Vagina (tissue), 2 donors: ENCODE measurements around the gene ZNF394. TPM values are rescaled to one million over a fixed set of nuclear protein-coding genes. Genes with fewer than 3 reads are reported as not detected.

Experiments
- DNase-seq, 2 donors: peaks; one replicate each; pipeline ENCODE4 v3.0.0-alpha.2; 2017; ENCODE audit errors: extremely low spot score in 2 of 2
- H3K27ac ChIP-seq: fragments of 200-600 bp; sonication (generic); one replicate; pipeline ENCODE4 v1.5.1; 2019
- H3K27me3 ChIP-seq: fragments of 200-600 bp; sonication (generic); one replicate; pipeline ENCODE4 v1.5.1; 2019
- H3K36me3 ChIP-seq, 2 donors: fragments of 200-600 bp; sonication (generic); one replicate each; pipeline ENCODE4 v1.5.1; 2017 to 2019
- H3K4me1 ChIP-seq: fragments of 200-600 bp; sonication (generic); one replicate; pipeline ENCODE4 v1.5.1; 2019
- H3K4me3 ChIP-seq, 2 donors: fragments of 200-600 bp; sonication (generic); 1 replicate in 1 of 2; 2 replicates in 1 of 2; pipeline ENCODE4 v1.5.1; 2016 to 2019
- H3K9me3 ChIP-seq: fragments of 200-600 bp; sonication (generic); one replicate; pipeline ENCODE4 v1.5.1; 2019
- CTCF ChIP-seq, 3 experiments: fragments of 450-650 bp in 2 of 3; fragments of 200-600 bp in 1 of 3; sonication (generic) in 1 of 3; IDR thresholded peaks; one replicate each; pipeline ENCODE4 v1.5.1; 2017 to 2019; ENCODE audit warnings: antibody characterized with exemption in 3 of 3, mild to moderate bottlenecking in 2 of 3, moderate library complexity in 2 of 3
- POLR2A ChIP-seq, 2 donors: fragments of 450-650 bp; IDR thresholded peaks; one replicate each; pipeline ENCODE4 v1.6.1; 2017; ENCODE audit warnings: antibody characterized with exemption in 2 of 2, mild to moderate bottlenecking in 2 of 2, moderate library complexity in 2 of 2
- POLR2AphosphoS5 ChIP-seq, 2 donors: sonication (generic); formaldehyde crosslinking; IDR thresholded peaks; one replicate each; pipeline ENCODE4 v1.9.0; 2017; ENCODE audit warnings: antibody characterized with exemption in 2 of 2, mild to moderate bottlenecking in 2 of 2, low read depth in 1 of 2; ENCODE audit not compliant: insufficient read depth in 1 of 2
- intact Hi-C: fragments of 100-400 bp; cut with DNase I; formaldehyde crosslinking; loops from one replicate; pipeline ENCODE4 v1.15.1; 2023
- total RNA-seq: library from RNA; depleted of rRNA; stranded (reverse); fragments of >200 nt; gene quantifications from one replicate; pipeline ENCODE4 v1.2.3, GENCODE V29; 2016

The ZNF394 gene
- total RNA-seq, 1 donor from 2014 or later: 36.1 TPM

DNA sequence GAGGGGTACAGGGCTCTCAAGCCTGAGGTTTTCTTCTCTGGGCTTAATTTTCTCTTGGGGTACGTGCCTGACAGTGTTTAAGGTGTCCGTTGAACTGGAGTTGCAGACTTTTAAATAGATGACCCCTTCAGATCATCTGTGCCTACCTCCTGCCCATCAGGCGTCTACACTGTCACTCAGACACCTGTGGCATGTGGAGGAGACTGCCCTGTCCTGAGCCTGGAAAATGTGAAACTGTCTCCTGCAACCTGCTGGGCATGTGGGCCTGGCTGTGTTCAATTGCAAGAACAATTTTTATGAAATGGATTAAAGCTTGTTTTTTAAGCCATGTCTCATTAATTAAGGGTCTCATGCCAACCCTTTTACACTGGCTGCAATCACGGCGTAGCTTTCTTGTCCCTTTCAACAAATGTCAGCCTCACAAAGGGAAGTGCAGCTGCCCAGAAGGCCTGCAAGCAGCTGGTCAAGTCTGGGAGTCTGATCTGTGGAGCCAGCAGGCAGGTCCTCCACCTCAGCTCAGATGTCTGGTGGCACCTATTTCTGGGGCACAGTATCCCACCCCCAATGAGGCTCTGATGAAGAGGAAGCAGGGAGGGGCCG lies 42.9 kb downstream of the ZNF394 start:
- Histone ChIP-seq H3K4me3 (no peak overlapping the region), H3K36me3 (peaks cover 2 to 45% of the 10 kb centered on the region in 2 donors), H3K27ac (no peak overlapping the region), H3K9me3 (no peaks in the 10 kb centered on the region), H3K27me3 (no peaks in the 10 kb centered on the region), H3K4me1 (peaks cover 38% of the 10 kb centered on the region)
- TF ChIP-seq POLR2A (IDR thresholded peaks at IDR 0.05): no peak
- TF ChIP-seq POLR2AphosphoS5 (IDR thresholded peaks at IDR 0.05; ENCODE audit: insufficient read depth in 1 of 2, low read depth in 1 of 2): no peak
- no peak for TF ChIP-seq CTCF (IDR thresholded peaks at IDR 0.05)
- intact Hi-C loops: no loop called here
- no peak for DNase-seq

- Histone ChIP-seq H3K27ac (no peak overlapping the region), H3K36me3 (peaks cover 2 to 45% of the 10 kb centered on the region in 2 donors), H3K27me3 (no peaks in the 10 kb centered on the region), H3K4me3 (no peak overlapping the region), H3K9me3 (no peaks in the 10 kb centered on the region), H3K4me1 (peaks cover 31% of the 10 kb centered on the region)
- intact Hi-C loops: no loop called here
- no peak for DNase-seq
- TF ChIP-seq CTCF (IDR thresholded peaks at IDR 0.05) (no peak), POLR2A (IDR thresholded peaks at IDR 0.05) (no peak), POLR2AphosphoS5 (IDR thresholded peaks at IDR 0.05; ENCODE audit: insufficient read depth in 1 of 2, low read depth in 1 of 2) (no peak)
Measured at GRCh38 chr7:99456288-99456687, 43.8 kb downstream of the ZNF394 start.

- DNase-seq: no peak
- H3K36me3 ChIP-seq: peaks cover 2 to 47% of the 10 kb centered on the region in 2 donors
Measured at GRCh38 chr7:99455874-99456273, 44.2 kb downstream of the ZNF394 start.

DNA sequence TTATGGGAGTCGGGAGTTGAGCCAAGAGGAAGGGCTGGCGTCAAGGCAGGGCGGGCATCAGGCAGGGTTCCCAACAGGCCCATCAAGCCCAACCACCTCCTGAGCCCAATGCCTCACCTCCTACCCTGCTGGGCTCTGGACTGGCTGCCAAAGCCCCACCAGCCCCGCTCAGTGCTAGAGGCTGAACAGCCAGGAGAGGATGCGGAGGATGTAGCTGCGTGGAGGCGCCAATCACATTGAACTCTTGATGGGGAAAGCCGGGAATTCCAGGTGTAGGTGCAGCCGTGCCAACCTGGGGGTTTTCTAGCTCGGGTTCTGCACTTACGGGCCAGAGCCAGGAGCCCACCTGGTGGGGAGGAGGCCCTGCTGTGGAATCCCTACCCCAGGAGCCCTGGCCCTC lies 47.0 kb downstream of the ZNF394 start:
- Histone ChIP-seq H3K4me3 (no peak overlapping the region), H3K36me3 (peaks cover 2 to 63% of the 10 kb centered on the region in 2 donors), H3K27ac (no peak overlapping the region), H3K9me3 (no peaks in the 10 kb centered on the region), H3K4me1 (peaks cover 15% of the 10 kb centered on the region), H3K27me3 (no peaks in the 10 kb centered on the region)
- DNase-seq: no peak
- intact Hi-C loops: no loop called here
- no peak for TF ChIP-seq CTCF (IDR thresholded peaks at IDR 0.05)
- TF ChIP-seq POLR2AphosphoS5 (IDR thresholded peaks at IDR 0.05; ENCODE audit: insufficient read depth in 1 of 2, low read depth in 1 of 2): no peak
- TF ChIP-seq POLR2A (IDR thresholded peaks at IDR 0.05): no peak

More at GRCh38 chr7:99455874-99456273, 44.2 kb downstream of the ZNF394 start:
- no peaks in the 10 kb centered on the region for H3K27me3 ChIP-seq
- peaks cover 27% of the 10 kb centered on the region for H3K4me1 ChIP-seq
- H3K9me3 ChIP-seq: no peaks in the 10 kb centered on the region
- no peak overlapping the region for H3K27ac ChIP-seq
- no peak for TF ChIP-seq POLR2A (IDR thresholded peaks at IDR 0.05)
- no peak for TF ChIP-seq CTCF (IDR thresholded peaks at IDR 0.05)
- TF ChIP-seq POLR2AphosphoS5 (IDR thresholded peaks at IDR 0.05; ENCODE audit: insufficient read depth in 1 of 2, low read depth in 1 of 2): no peak
- intact Hi-C loops: no loop called here
- no peak overlapping the region for H3K4me3 ChIP-seq

GRCh38 chr7:99452541-99452940 lies 47.5 kb downstream of the ZNF394 start:
- no peaks in the 10 kb centered on the region for H3K27me3 ChIP-seq
- H3K27ac ChIP-seq: no peak overlapping the region
- peaks cover 15% of the 10 kb centered on the region for H3K4me1 ChIP-seq
- no peak for DNase-seq
- H3K4me3 ChIP-seq: no peak overlapping the region
- TF ChIP-seq CTCF (IDR thresholded peaks at IDR 0.05) (no peak), POLR2A (IDR thresholded peaks at IDR 0.05) (no peak)
- peaks cover 2 to 63% of the 10 kb centered on the region in 2 donors for H3K36me3 ChIP-seq
- H3K9me3 ChIP-seq: no peaks in the 10 kb centered on the region
- intact Hi-C loops: no loop called here
